Peyer's patch (tissue), 4 donors: ENCODE results near the gene IGF2BP2. TPM values are rescaled to one million over a fixed set of nuclear protein-coding genes. Genes with fewer than 3 reads are reported as not detected.

Source experiments
- DNase-seq, 3 donors: peaks; one replicate each; pipeline ENCODE4 v3.0.0-alpha.2; 2017 to 2019
- H3K27ac ChIP-seq, 4 donors: fragments of 200-600 bp; sonication (generic); one replicate each; pipeline ENCODE4 v1.5.1; 2016 to 2019
- H3K27me3 ChIP-seq, 2 donors: fragments of 200-600 bp; sonication (generic); one replicate each; pipeline ENCODE4 v1.5.1; 2019
- H3K36me3 ChIP-seq, 3 donors: fragments of 200-600 bp; sonication (generic); one replicate each; pipeline ENCODE4 v1.5.1; 2016 to 2019
- H3K4me1 ChIP-seq, 4 donors: fragments of 200-600 bp; sonication (generic); one replicate each; pipeline ENCODE4 v1.5.1; 2016 to 2019
- H3K4me3 ChIP-seq, 4 donors: fragments of 200-600 bp; sonication (generic); 1 replicate in 3 of 4; 2 replicates in 1 of 4; pipeline ENCODE4 v1.5.1; 2016 to 2019; ENCODE audit warnings: mild to moderate bottlenecking in 1 of 4
- H3K9me3 ChIP-seq, 4 donors: fragments of 200-600 bp; sonication (generic); one replicate each; pipeline ENCODE4 v1.5.1; 2016 to 2019; ENCODE audit warnings: mild to moderate bottlenecking in 1 of 4
- POLR2A ChIP-seq, 2 donors: fragments of 450-650 bp; IDR thresholded peaks; one replicate each; pipeline ENCODE4 v1.5.1; 2017; ENCODE audit warnings: antibody characterized with exemption in 2 of 2, mild to moderate bottlenecking in 2 of 2, moderate library complexity in 2 of 2
- total RNA-seq, 4 donors: library from RNA; depleted of rRNA; stranded (reverse); fragments of >200 nt; gene quantifications; one replicate each; pipeline ENCODE4 v1.1.0, GENCODE V29; 2016
- TF ChIP-seq, protein P1 (sequence below), 6 experiments: fragments of 450-650 bp in 4 of 6; fragments of 200-600 bp in 2 of 6; sonication (generic) in 1 of 6; IDR thresholded peaks; one replicate each; pipeline ENCODE4 v1.5.1; 2017 to 2019; ENCODE audit warnings: antibody characterized with exemption in 6 of 6, mild to moderate bottlenecking in 3 of 6, moderate library complexity in 1 of 6

IGF2BP2 gene
- total RNA-seq, 4 donors from 2014 or later = 61.9 to 116 (median 99.8) TPM

DNA sequence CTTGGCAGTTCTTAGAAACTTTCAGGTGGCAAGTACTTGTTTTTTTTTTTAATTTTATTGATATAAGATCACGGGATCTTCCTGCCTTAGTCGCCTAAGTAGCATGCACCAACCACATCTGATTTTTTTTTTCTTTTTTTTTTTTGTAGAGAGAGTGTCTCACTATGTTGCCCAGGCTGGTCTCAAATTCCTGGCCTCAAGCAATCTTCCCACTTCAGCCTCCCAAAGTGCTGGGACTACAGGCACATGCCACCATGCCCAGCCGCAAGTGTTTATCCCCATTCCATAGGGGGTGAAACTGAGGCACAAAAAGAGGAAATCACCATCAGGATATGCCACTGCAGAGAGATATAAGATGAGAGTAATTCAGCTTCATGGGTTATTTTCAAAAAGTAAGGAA, 102.9 kb downstream of the IGF2BP2 start:
- H3K4me1 ChIP-seq = peaks cover 0 to 7% (median 0%) of the 10 kb centered on the region in 4 donors
- no peak overlapping the region for H3K4me3 ChIP-seq
- no peak overlapping the region for H3K27ac ChIP-seq
- H3K9me3 ChIP-seq = no peaks in the 10 kb centered on the region
- TF ChIP-seq, protein P1, sequence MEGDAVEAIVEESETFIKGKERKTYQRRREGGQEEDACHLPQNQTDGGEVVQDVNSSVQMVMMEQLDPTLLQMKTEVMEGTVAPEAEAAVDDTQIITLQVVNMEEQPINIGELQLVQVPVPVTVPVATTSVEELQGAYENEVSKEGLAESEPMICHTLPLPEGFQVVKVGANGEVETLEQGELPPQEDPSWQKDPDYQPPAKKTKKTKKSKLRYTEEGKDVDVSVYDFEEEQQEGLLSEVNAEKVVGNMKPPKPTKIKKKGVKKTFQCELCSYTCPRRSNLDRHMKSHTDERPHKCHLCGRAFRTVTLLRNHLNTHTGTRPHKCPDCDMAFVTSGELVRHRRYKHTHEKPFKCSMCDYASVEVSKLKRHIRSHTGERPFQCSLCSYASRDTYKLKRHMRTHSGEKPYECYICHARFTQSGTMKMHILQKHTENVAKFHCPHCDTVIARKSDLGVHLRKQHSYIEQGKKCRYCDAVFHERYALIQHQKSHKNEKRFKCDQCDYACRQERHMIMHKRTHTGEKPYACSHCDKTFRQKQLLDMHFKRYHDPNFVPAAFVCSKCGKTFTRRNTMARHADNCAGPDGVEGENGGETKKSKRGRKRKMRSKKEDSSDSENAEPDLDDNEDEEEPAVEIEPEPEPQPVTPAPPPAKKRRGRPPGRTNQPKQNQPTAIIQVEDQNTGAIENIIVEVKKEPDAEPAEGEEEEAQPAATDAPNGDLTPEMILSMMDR (IDR thresholded peaks at IDR 0.05) = no peak
- no peak for TF ChIP-seq POLR2A (IDR thresholded peaks at IDR 0.05)
- no peaks in the 10 kb centered on the region for H3K27me3 ChIP-seq
- no peaks in the 10 kb centered on the region for H3K36me3 ChIP-seq
- no peak for DNase-seq

DNA sequence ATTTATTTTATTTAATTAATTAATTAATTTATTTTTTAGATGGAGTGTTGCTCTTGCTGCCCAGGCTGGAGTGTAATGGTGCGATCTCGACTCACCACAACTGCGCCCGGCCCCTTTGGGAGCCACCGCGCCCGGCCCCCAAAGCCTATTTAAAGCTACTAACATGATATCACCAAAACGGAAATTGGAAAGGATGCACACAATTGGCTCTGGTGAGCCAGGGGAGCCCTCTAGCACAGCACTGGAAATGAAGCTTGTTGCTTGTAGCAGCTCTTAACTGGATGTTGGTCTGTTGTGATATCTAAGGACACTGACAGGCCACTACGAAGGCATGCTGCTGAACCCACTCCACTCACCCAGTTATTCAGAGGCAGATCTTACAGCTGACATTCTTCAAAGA, 104.5 kb downstream of the IGF2BP2 start:
- no peaks in the 10 kb centered on the region for H3K27me3 ChIP-seq
- no peak for TF ChIP-seq POLR2A (IDR thresholded peaks at IDR 0.05)
- TF ChIP-seq, protein P1 (IDR thresholded peaks at IDR 0.05) = no peak
- H3K4me1 ChIP-seq = peaks cover 0 to 18% (median 0%) of the 10 kb centered on the region in 4 donors
- DNase-seq = no peak
- H3K36me3 ChIP-seq = no peaks in the 10 kb centered on the region
- no peak overlapping the region for H3K27ac ChIP-seq
- no peaks in the 10 kb centered on the region for H3K9me3 ChIP-seq
- H3K4me3 ChIP-seq = no peak overlapping the region

DNA sequence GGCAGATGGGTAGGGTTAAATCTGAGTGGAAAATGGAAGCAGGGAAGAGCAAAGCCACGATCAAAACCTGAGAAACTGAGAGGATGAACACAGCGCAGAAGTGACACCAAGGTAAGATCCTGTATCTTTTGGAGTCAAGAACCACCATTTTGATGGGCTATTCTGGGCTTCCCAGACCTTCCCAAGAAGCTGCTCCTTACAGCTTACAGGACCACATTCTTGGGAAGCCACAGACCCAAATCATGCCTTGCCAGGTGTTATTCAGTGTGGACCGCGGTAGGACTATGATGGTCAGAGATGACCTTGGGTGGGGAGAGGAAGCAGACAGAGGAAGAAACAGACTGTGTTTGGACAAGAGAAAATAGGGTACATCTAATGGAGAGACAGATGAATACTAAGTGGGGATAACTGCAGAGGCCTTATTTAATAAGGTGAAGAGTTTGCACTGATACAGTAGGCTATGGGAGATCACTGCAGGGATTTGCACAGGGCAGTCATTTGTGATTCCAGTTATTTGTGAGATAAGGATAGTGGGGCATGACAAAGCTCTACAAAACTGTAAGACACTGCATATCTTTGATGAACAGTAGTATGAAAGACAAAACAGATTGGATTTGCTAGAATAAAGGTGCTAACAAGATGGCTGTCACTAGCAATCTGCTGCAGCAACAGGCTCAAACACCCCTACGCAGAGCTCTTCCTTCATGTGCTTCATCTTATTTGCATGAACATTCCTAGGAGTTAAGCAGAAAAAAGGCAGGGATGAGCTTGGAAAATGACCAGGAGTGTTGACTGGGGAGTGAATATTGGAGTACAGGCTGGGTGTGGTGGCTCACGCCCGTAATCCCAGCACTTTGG, 105.9 kb downstream of the IGF2BP2 start:
- no peaks in the 10 kb centered on the region for H3K27me3 ChIP-seq
- no peaks in the 10 kb centered on the region for H3K9me3 ChIP-seq
- TF ChIP-seq POLR2A (IDR thresholded peaks at IDR 0.05) = no peak
- TF ChIP-seq, protein P1 (IDR thresholded peaks at IDR 0.05) = no peak
- DNase-seq = no peak
- no peaks in the 10 kb centered on the region for H3K36me3 ChIP-seq
- H3K4me1 ChIP-seq = peaks cover 0 to 22% (median 0%) of the 10 kb centered on the region in 4 donors
- no peak overlapping the region for H3K27ac ChIP-seq
- H3K4me3 ChIP-seq = no peak overlapping the region

- TF ChIP-seq, protein P1 (IDR thresholded peaks at IDR 0.05) = no peak
- no peak for TF ChIP-seq POLR2A (IDR thresholded peaks at IDR 0.05)
These were observed 107.0 kb downstream of the IGF2BP2 start for GRCh38 chr3:185717627-185718402.

DNA sequence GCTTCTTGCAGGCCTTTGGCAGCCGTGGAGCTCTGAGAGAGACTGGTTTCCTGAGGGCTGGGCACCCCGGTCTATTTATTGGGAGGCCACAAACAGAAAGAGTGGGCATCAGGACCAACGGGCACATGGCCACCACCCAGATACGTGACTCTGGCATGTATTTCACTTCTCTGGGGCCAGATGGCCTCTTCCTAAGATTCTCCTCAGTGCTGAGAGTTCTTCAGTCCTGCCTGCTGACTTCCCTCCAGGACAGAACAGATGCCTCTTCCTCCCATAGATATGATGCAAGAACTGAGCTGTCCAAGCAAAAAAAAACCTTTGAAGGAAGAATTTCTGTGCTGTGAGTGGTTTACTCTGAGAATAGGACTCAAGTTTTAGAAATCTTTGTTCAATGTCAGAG, 107.7 kb downstream of the IGF2BP2 start:
- H3K4me1 ChIP-seq = peaks cover 0 to 34% (median 0%) of the 10 kb centered on the region in 4 donors
- no peaks in the 10 kb centered on the region for H3K27me3 ChIP-seq
- H3K4me3 ChIP-seq = no peak overlapping the region
- TF ChIP-seq, protein P1 (IDR thresholded peaks at IDR 0.05) = no peak
- no peak for TF ChIP-seq POLR2A (IDR thresholded peaks at IDR 0.05)
- no peaks in the 10 kb centered on the region for H3K36me3 ChIP-seq
- peak overlapping the region in 1 of 4 donors; percentile 28 for H3K27ac ChIP-seq
- no peak for DNase-seq
- H3K9me3 ChIP-seq = no peaks in the 10 kb centered on the region

More at GRCh38 chr3:185717627-185718402, 107.0 kb downstream of the IGF2BP2 start:
- no peak for DNase-seq
- H3K27me3 ChIP-seq = no peaks in the 10 kb centered on the region
- H3K27ac ChIP-seq = no peak overlapping the region
- H3K4me3 ChIP-seq = no peak overlapping the region
- peaks cover 0 to 28% (median 0%) of the 10 kb centered on the region in 4 donors for H3K4me1 ChIP-seq
- no peaks in the 10 kb centered on the region for H3K9me3 ChIP-seq
- no peaks in the 10 kb centered on the region for H3K36me3 ChIP-seq
